Lower leg skin (tissue), 3 donors: ENCODE results near the gene PAX4.

Experiments
- POLR2A ChIP-seq, 2 donors: fragments of 450-650 bp; IDR thresholded peaks; one replicate each; pipeline ENCODE4 v1.6.1; 2016 to 2017; ENCODE audit warnings: antibody characterized with exemption in 2 of 2, mild to moderate bottlenecking in 1 of 2, moderate library complexity in 1 of 2
- TF ChIP-seq, protein P1 (sequence below), 3 donors: fragments of 450-650 bp; IDR thresholded peaks; one replicate each; pipeline ENCODE4 v1.5.1; 2016; ENCODE audit warnings: antibody characterized with exemption in 3 of 3, mild to moderate bottlenecking in 3 of 3, moderate library complexity in 2 of 3

DNA sequence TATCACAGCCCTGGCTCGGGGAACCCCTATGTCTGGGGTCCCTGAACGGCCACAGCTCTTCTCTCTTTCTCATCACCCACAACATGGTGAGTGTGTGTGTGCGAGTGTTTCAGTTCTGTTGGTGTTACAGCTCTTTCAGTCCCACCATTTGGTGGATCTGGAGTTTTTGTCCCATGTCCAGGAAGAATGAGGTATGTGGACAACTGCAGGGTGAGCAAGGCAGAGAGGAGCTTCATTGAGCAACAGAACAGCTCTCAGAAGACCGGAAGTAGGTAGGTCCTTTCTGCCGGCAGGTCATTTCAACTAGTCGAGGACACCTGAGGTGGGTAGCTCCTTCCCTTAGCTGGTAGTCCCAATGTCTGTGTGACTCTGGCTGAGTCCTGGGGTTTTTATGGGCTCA is 9.5 kb downstream of the PAX4 start:
- TF ChIP-seq POLR2A (IDR thresholded peaks at IDR 0.05): no peak
- TF ChIP-seq, protein P1, sequence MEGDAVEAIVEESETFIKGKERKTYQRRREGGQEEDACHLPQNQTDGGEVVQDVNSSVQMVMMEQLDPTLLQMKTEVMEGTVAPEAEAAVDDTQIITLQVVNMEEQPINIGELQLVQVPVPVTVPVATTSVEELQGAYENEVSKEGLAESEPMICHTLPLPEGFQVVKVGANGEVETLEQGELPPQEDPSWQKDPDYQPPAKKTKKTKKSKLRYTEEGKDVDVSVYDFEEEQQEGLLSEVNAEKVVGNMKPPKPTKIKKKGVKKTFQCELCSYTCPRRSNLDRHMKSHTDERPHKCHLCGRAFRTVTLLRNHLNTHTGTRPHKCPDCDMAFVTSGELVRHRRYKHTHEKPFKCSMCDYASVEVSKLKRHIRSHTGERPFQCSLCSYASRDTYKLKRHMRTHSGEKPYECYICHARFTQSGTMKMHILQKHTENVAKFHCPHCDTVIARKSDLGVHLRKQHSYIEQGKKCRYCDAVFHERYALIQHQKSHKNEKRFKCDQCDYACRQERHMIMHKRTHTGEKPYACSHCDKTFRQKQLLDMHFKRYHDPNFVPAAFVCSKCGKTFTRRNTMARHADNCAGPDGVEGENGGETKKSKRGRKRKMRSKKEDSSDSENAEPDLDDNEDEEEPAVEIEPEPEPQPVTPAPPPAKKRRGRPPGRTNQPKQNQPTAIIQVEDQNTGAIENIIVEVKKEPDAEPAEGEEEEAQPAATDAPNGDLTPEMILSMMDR (IDR thresholded peaks at IDR 0.05): no peak
